COLO668 (cell line): ENCODE data around the gene DACH1.
"Not testable (repeated sequence)": the region's sequence is repeated elsewhere in the genome, so short reads cannot be mapped to it uniquely, and the experiment has no call there.

ENCODE experiments used
- DNase-seq: peaks from one replicate; lab custom pipeline; 2025; ENCODE audit not compliant: unreplicated experiment; lab: John Stamatoyannopoulos, UW

The DACH1 gene

DNA sequence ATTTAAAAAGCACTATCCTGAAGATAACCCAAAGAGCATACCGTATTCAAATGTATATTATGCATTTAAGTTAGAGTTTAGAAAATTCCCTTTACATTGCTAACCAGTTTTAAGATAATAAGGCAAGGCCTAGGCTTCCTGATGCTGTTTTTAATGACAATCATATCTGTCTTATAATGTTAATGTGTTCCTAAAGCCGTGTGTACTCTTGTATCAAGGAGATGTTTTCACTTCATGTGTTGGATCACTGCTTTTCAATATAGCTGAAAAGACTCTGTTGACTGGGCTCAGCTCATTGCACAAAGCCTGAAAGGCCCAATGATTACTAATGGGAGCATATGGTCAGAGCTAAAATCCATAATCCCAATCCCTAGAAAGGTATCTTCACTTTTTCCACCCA lies 81.6 kb downstream of the DACH1 start:
- no peak for DNase-seq

DNA sequence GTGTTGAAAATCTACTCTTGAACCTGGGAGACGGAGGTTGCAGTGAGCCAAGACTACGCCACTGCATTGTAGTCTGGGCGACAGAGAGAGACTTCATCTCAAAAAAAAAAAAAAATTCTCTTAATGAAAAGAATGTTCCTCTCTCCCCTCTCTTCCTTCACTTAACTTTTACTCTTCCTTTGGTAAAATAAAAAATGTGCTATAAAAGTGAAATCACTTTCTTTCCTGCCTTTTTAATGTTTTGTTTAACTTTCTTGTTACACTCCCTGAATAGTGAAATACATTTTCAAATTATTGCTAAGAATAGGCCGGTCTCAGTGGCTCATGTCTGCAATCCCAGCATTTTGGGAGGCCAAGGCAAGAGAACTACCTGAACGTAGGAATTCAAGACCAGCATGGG lies 86.5 kb downstream of the DACH1 start:
- DNase-seq: no peak

GRCh38 chr13:71778998-71779397 lies 88.0 kb downstream of the DACH1 start:
- DNase-seq: not testable (repeated sequence)

DNA sequence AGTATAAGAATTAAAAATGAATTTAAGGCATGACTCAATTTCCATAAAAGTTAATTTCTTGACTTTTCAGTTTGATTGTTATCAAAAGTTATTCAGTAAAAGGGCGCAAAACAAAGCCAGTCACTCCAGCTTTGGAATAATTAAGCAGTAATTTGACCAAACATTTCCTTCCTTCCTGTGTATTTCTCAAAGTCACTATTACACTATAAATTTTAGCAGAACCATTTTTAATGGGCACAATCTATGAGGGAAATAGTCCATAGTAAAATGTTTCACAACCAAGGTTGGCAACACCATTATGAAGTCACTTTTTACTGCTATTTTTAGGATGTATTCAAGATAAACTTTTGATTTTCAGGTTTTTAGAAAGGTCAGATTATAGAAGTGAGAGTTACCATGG lies 91.0 kb downstream of the DACH1 start:
- DNase-seq: no peak

GRCh38 chr13:71774863-71775262 lies 92.1 kb downstream of the DACH1 start:
- DNase-seq: no peak

- no peak for DNase-seq
Measured at GRCh38 chr13:71773531-71773930, 93.5 kb downstream of the DACH1 start.

- no peak for DNase-seq
Measured at GRCh38 chr13:71772361-71772760, 94.6 kb downstream of the DACH1 start.

DNA sequence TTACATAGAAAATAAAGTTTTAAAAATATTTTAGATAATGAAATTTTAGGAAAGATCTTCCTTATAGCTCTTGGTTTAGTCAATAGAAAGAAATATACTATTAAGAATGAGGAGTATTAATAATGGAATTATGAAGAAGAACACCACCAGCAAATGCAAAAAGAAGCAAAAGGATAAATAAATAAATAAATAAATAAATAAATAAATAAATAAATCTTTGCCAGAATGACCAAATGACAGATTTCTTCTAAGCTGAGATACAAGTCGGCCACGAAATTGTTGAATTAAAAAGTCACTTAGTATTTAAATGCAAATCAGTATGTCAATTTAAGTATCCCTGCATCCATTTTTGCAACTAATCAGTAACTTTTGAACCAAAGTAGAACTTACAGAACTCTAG lies 95.9 kb downstream of the DACH1 start:
- no peak for DNase-seq

GRCh38 chr13:71770710-71771109 lies 96.3 kb downstream of the DACH1 start:
- no peak for DNase-seq

DNA sequence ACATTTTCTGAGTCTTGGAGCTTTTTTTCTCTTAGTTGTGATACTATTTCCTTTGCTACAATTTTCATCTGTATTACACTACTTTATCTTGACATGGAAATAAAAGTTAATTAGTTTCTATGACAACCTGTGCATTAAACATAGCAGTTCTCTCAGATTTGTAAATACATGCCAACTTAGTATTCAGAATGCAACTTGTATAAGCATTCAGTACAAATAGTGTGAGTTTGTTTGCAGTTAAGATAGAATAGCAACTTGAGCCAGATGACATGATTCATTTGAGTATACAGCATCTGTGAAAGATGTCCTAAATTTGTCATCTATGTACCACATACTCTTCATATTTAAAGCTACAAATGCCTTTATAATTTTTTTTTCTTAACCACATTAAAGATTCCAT lies 98.1 kb downstream of the DACH1 start:
- DNase-seq: no peak

- no peak for DNase-seq
Measured at GRCh38 chr13:71759651-71760511, 107.1 kb downstream of the DACH1 start.

DNA sequence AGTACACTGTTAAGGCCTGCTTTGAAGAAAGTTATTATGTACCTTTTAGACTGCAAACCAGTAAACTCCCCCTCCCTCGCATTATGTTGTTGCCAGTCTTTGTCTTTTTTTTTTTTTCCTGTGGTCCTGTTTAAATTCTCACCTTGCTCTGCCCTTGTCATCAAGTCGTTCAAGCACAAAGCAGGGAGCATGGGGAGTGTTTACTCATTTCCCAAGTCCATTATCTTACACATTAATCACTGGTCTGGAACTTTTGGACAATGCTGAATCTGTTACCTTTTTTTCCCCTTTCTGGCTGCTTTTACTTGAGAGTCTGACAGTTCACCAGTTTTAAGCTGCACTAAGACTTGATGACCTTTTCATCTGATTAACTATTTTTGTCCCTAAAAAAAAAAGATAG lies 108.2 kb downstream of the DACH1 start:
- DNase-seq: no peak

GRCh38 chr13:71754407-71754974 lies 112.5 kb downstream of the DACH1 start:
- no peak for DNase-seq

GRCh38 chr13:71752775-71753513 lies 114.1 kb downstream of the DACH1 start:
- no peak for DNase-seq

DNA sequence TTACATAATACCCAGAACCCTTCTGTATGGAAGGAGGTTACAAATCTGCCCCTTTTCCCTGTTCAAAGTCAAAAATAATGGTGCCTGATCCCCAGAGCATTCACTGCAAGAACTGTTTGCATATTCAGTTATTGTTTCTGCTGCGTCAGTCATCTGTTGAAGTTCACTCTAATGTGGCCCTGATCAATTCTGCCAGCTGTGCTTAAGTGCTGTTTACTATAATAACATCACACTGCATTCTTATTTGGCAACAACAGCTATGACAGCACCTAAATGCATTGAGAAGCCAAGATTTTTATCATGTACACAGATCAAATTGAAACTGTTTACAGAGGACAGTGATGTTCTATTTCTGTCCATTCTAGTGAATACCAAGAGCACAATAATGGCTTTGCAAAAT lies 115.9 kb downstream of the DACH1 start:
- peak; percentile 24 for DNase-seq

- DNase-seq: no peak
Measured at GRCh38 chr13:71730267-71730666, 136.7 kb downstream of the DACH1 start.

- DNase-seq: no peak
Measured at GRCh38 chr13:71729441-71729840, 137.6 kb downstream of the DACH1 start.

GRCh38 chr13:71727662-71728061 lies 139.3 kb downstream of the DACH1 start:
- DNase-seq: no peak

DNA sequence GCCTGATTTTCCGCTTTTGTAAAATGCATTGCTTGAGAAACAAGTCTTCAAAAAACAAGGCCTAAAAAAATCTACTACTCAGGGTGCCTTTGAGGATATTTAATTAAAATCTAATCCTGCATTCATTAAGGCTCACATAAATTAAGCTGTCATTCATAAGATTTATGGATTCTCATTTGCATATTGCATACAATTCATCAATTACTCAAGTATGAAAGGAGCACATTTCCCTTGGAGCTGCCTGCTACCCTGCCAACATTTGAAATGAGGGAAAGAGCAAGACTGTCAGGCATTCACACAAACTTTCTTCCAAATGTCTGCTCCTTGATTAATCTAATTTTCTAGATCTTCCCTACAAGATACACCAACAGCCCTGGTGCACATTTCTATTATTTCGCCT lies 140.0 kb downstream of the DACH1 start:
- no peak for DNase-seq

DNA sequence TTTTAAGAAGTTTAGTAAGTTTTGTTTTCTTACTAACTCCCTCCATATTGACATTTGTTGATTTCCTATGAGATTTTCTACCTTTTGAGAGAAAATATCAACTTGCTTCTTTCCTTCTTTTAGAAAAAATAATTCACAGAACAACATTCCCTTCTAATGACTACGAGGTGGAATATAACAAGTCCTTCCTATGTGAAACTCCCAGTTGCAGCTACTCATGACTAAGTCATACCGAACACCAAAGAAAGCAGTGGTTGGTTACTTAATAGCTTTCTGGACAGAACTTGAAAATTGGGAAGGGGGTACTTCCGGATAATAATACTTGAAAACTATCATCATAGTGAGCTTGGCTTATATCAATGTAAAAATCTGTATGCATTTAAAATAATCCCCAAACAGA lies 144.8 kb downstream of the DACH1 start:
- no peak for DNase-seq

- no peak for DNase-seq
Measured at GRCh38 chr13:71721104-71721503, 145.9 kb downstream of the DACH1 start.

GRCh38 chr13:71718931-71719330 lies 148.1 kb downstream of the DACH1 start:
- no peak for DNase-seq
